ENCODE data around the gene GBP6.

- TF ChIP-seq YY1 (IDR thresholded peaks at IDR 0.05; ENCODE audit: low read depth) (no peak), GATA2 (CRISPR knock-in tag; IDR thresholded peaks at IDR 0.05) (no peak), CTCF (IDR thresholded peaks at IDR 0.05) (no peak), TEAD4 (IDR thresholded peaks at IDR 0.05; ENCODE audit: borderline replicate concordance, insufficient read depth) (no peak), POLR2AphosphoS5 (IDR thresholded peaks at IDR 0.05; ENCODE audit: low read depth, low read length) (no peak), NRF1 (IDR thresholded peaks at IDR 0.05; ENCODE audit: low read depth, low read length) (no peak), RCOR1 (IDR thresholded peaks at IDR 0.05; ENCODE audit: low read length) (no peak), IRF3 (IDR thresholded peaks at IDR 0.05; ENCODE audit: low read depth, low read length) (no peak), SMC3 (IDR thresholded peaks at IDR 0.05; ENCODE audit: low read depth, low read length) (no peak), REST (IDR thresholded peaks at IDR 0.05; ENCODE audit: low read depth, low read length) (no peak), JUND (IDR thresholded peaks at IDR 0.05) (no peak), EZH2phosphoT487 (IDR thresholded peaks at IDR 0.05; ENCODE audit: borderline replicate concordance, low read depth) (no peak), EP300 (IDR thresholded peaks at IDR 0.05; ENCODE audit: borderline replicate concordance in 1 of 2, low read depth in 1 of 2, low read length in 1 of 2) (no peak), RAD21 (IDR thresholded peaks at IDR 0.05; ENCODE audit: low read length) (no peak)
These were observed 3.1 kb upstream of the GBP6 start for GRCh38 chr1:89360716-89361115.

Data from SK-N-SH (cell line).